Mesenteric fat pad (tissue), 1 donor: ENCODE measurements around the gene STEAP1B. TPM values are rescaled to one million over a fixed set of nuclear protein-coding genes. Genes with fewer than 3 reads are reported as not detected.
"Not testable (repeated sequence)": the region's sequence is repeated elsewhere in the genome, so short reads cannot be mapped to it uniquely, and the experiment has no call there.

Source experiments
- DNase-seq: peaks from one replicate; pipeline ENCODE4 v3.0.0-alpha.2; 2020; ENCODE audit warnings: low spot score
- total RNA-seq: library from RNA; stranded (reverse); fragmentation: NEBNext Ultra II Directional; extraction: Animal tissue kit (Norgen Biotek cat#: 25700); gene quantifications from one replicate; pipeline ENCODE4 v1.2.1, GENCODE V29; 2021
- donor health status: DM: yes; HTN: yes; CAD: no.

Gene STEAP1B
- total RNA-seq, 1 donor from 2014 or later, result 2.6 TPM

DNA sequence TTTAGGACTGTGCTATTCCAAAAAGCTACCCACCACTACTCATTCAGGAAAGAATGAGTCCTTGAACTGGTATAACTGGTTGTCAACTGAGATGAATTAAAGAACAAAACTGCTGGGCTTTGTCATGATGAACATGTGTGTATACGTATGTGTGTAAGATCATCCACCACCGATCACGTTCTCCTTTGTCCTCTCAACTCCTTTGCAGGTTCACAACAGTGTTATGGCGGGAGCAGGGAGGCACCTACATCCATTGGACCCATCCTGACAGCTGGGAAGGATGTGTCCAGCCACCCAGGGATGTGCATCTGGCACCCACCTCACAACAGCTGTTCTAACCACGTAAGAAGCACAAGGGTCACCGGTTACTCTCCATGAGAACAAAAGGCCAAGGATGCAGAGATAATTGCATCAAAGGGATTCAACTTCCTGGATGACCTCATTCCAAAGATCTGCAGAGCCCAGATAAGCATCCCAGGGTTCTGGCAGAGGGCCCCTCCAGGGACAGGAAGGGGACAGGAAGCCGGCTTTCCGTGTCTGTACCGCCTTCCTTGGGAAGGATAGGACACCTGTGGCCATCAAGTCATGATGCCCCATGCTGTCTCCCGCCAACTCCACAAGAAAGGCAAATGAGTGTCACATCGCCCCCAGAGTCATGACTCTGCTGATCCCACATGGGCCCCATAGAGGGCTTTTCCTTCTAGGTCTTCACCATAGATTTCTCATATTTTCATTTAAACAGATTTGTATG, 66.1 kb downstream of the STEAP1B start:
- no peak for DNase-seq

- not testable (repeated sequence) for DNase-seq
Measured at GRCh38 chr7:22433165-22433700, 66.8 kb downstream of the STEAP1B start.

DNA sequence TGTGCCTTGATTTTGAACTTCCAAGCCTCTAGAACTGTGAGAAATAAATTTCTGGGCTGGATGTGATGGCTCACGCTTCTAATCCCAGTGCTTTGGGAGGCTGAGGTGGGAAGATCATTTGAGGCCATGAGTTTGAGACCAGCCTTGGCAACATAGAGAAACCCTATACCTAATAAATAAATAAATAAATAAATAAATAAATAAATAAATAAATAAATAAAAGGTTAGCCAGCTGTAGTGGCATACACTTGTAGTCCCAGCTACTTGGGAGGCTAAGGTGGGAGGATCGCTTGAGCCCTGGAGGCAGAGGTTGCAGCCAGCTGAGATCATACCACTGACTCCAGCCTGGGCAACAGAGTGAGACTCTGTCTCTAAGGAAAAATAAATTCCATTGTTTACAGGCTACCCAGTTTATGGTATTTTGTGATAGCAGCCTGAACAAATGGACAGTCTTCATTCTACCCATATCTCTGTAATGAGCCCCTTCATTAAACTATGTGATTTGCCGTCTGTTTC, 67.7 kb downstream of the STEAP1B start:
- DNase-seq, result no peak

DNA sequence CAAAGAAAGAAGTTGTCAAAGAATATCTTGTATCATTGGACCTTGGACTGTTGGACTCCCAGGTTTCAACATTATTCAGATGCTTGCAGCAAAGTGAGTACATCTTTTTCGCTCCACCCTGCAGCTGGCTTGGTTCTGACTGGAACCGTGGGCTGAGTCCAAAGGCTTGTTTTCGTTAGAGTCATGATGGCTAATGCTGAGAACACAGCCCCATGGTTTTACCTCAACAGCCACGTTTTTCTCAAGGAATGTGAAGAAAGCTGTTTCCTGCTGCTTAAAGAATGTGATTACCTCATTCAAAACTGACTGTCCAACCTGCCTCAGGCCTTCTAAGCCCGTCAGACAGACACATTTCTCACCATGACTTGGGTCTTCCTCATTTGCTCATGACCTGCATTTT, 69.5 kb downstream of the STEAP1B start:
- no peak for DNase-seq

DNA sequence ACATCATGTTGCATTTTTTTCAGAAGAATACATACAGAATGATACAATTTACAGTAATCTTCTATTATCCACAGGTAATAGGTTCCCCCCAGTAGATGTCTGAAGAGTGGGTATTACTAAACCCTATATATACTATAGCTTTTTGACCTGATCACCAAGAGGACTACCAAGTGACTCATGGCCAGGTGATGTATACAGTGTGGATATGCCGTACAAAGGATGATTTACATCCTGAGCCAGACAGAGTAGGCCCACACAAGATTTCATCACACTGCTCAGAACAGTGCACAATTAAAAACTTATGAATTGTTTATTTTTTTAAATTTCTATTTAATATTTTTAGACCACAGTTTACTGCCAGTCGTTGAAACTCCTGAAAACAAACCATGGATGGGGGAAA, 70.6 kb downstream of the STEAP1B start:
- DNase-seq, result no peak

GRCh38 chr7:22427855-22428254, 72.1 kb downstream of the STEAP1B start:
- no peak for DNase-seq

- no peak for DNase-seq
Measured at GRCh38 chr7:22427104-22427503, 72.9 kb downstream of the STEAP1B start.

GRCh38 chr7:22426463-22427094, 73.4 kb downstream of the STEAP1B start:
- DNase-seq, result no peak

- DNase-seq, result no peak
Measured at GRCh38 chr7:22425361-22425760, 74.6 kb downstream of the STEAP1B start.

GRCh38 chr7:22422831-22423615, 77.0 kb downstream of the STEAP1B start:
- no peak for DNase-seq

DNA sequence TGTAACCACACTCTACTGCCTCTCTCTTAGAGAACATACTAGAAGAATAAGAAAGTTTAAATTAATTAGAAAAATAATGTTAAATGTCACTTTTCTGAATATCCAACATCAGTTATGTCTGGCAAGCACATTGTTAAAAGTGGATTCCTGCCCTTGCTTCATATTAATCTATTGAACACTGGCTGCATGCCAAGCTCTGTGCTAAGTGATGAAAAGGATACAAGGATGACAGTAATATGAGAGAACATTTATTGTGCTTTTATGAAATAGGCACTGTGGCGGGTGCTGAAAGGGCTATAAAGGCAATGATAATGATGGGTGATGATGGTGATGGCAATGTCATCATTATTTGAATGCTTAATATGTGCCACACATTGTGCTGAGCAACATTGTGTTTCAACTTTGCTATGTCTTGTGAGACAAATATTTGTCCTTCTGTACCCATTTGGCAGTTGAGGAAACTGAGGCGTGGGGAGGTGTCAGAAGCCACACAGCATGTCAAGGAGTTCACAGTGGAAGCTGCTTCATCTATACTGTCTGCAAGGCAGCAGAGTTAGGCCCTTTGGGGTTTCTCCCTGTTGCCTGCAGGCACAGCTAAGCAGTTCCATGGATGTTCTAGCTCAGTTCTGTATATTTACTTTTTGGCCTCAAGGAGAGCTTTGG, 78.9 kb downstream of the STEAP1B start:
- DNase-seq, result no peak

DNA sequence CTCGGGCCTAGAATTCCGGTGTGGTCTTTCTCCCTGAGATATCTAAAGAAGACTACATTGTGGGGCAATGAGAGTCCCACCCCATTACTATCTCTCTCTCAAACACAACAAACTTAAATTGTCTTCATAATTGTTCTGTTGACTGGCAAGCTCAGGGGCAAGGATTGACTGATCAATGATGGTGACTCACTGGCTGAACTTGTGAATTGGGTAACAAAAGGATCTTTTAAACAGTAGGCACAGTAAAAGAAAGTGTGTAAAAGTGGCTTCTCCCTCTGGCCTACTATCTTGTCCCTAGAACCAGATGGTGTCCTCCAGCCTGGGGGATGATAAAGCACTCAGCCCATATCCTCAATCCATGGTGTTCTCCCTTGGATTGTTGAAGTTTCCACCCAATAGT, 80.0 kb downstream of the STEAP1B start:
- DNase-seq, result no peak

DNA sequence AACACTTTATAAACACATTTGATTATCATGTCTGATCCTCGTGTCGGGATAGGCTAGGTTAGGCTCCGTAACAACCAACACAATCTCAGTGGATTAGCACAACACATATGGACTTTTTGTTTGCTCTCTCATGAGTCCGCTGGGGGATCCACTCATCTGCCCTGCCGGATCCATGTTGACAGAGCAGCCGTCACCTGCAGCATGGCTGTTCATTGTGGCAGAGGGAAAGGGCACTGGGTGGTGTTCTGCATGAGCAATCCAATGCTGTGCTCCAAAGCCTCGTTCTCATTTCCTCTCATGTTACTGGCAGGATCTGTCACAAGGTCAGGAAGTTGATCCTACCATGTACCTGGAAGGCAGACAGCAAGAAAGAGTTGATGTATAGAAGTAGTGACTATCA, 80.5 kb downstream of the STEAP1B start:
- no peak for DNase-seq

GRCh38 chr7:22418251-22419046, 81.5 kb downstream of the STEAP1B start:
- DNase-seq, result no peak

- no peak for DNase-seq
Measured at GRCh38 chr7:22417841-22418240, 82.1 kb downstream of the STEAP1B start.

DNA sequence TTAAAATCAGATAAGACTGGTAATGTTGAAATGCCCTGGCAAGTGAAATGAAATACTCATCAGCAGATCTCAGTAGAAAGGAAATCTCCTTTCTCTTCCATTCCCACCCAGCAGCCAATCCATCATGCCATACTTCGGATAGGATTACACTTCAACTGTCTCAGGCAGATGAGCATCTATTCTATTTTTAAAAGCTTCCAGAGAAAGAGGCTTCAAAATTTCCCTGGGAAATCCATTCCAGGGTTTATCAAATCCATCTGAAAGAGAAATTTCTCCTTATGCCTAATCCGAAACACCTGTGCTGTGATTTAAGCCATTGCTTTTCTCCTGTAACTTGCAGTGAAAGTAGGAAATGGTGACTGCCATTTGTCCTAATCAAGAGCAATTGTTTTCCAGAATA, 82.6 kb downstream of the STEAP1B start:
- DNase-seq, result no peak

DNA sequence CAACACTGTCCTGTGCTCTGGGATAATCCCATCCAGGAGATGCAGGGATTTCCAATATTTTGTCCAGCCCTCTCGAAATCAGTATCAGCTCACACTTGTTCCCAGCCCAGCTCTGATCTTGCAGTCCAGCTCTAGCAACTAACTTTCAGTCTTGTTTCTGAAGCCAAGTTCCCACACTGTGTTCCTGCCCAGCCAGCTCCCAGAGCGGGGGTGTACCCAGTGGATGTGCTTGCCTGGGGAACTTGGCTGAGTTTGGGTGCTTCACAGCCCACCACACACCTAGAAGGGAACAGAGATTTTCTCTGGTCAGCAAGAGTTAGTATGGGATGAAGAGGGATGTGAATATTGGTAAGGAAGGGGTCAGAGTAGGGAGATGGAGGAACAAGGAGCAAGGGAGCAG, 85.6 kb downstream of the STEAP1B start:
- no peak for DNase-seq

GRCh38 chr7:22413211-22413610, 86.8 kb downstream of the STEAP1B start:
- DNase-seq, result no peak

- no peak for DNase-seq
Measured at GRCh38 chr7:22411977-22412693, 87.9 kb downstream of the STEAP1B start.

GRCh38 chr7:22406715-22407114, 93.3 kb downstream of the STEAP1B start:
- no peak for DNase-seq
